PFSK-1 (cell line): ENCODE measurements around the gene SCN2B.

Experiments
- FOXP2 ChIP-seq: optimal IDR thresholded peaks from 2 replicates; pipeline ENCODE3; 2011; ENCODE audit warnings: borderline replicate concordance, control low read depth, inconsistent platforms; ENCODE audit not compliant: insufficient read depth; ENCODE audit errors: extremely low read length, extremely low read depth
- POLR2AphosphoS5 ChIP-seq: IDR thresholded peaks from 2 replicates; pipeline ENCODE4 v1.6.1; 2012; ENCODE audit warnings: low read depth, mild to moderate bottlenecking, control low read depth, low read length, moderate library complexity
- SIN3A ChIP-seq: IDR thresholded peaks from 2 replicates; pipeline ENCODE4 v1.6.1; 2012; ENCODE audit warnings: mild to moderate bottlenecking, low read length, moderate library complexity, borderline replicate concordance; ENCODE audit not compliant: insufficient read depth
- TAF1 ChIP-seq: IDR thresholded peaks from 2 replicates; pipeline ENCODE4 v1.6.1; 2012; ENCODE audit warnings: low read length, control low read depth, borderline replicate concordance; ENCODE audit not compliant: insufficient read depth
- TF ChIP-seq, protein P1 (sequence below), 2 experiments: IDR thresholded peaks; 2 replicates each; pipeline versions ENCODE4 v1.6.1 to v1.8.0; 2011 to 2012; ENCODE audit warnings: low read depth in 2 of 2, low read length in 2 of 2, control low read depth in 1 of 2, inconsistent platforms in 1 of 2, mild to moderate bottlenecking in 1 of 2, moderate library complexity in 1 of 2; ENCODE audit not compliant: insufficient read depth in 1 of 2

DNA sequence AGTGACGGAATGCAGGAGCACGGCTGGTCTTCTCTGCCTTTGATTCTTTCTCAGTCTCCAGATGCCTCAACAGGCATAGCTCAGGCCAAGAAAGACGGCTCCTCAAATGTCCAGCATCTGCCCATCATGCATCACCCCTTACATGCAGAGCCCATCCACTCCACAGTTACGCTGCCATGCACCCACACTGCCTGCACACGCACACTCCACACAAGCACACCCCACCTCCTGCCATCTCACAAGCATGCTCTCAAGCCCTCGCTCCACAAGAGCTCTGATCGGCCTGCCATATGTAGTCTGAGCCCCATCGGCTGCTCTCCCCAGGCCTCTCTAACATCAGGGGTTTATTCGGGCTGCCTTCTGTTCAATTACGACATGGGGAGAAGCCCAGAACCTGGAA lies 42.6 kb downstream of the SCN2B start:
- no peak for TF ChIP-seq POLR2AphosphoS5
- no peak for TF ChIP-seq SIN3A
- no peak for TF ChIP-seq TAF1
- TF ChIP-seq, protein P1, sequence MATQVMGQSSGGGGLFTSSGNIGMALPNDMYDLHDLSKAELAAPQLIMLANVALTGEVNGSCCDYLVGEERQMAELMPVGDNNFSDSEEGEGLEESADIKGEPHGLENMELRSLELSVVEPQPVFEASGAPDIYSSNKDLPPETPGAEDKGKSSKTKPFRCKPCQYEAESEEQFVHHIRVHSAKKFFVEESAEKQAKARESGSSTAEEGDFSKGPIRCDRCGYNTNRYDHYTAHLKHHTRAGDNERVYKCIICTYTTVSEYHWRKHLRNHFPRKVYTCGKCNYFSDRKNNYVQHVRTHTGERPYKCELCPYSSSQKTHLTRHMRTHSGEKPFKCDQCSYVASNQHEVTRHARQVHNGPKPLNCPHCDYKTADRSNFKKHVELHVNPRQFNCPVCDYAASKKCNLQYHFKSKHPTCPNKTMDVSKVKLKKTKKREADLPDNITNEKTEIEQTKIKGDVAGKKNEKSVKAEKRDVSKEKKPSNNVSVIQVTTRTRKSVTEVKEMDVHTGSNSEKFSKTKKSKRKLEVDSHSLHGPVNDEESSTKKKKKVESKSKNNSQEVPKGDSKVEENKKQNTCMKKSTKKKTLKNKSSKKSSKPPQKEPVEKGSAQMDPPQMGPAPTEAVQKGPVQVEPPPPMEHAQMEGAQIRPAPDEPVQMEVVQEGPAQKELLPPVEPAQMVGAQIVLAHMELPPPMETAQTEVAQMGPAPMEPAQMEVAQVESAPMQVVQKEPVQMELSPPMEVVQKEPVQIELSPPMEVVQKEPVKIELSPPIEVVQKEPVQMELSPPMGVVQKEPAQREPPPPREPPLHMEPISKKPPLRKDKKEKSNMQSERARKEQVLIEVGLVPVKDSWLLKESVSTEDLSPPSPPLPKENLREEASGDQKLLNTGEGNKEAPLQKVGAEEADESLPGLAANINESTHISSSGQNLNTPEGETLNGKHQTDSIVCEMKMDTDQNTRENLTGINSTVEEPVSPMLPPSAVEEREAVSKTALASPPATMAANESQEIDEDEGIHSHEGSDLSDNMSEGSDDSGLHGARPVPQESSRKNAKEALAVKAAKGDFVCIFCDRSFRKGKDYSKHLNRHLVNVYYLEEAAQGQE (IDR thresholded peaks at IDR 0.05; ENCODE audit: insufficient read depth in 1 of 2, low read depth in 2 of 2, low read length in 2 of 2), result no peak
- TF ChIP-seq FOXP2, result no peak
